Fibroblast of the aortic adventitia (primary cell): ENCODE results near the gene CDH23. TPM values are rescaled to one million over a fixed set of nuclear protein-coding genes. Genes with fewer than 3 reads are reported as not detected.

Experiments used
- DNase-seq: peaks from one replicate; pipeline ENCODE4 v3.0.0-alpha.2; 2010; ENCODE audit warnings: low read depth
- H3K4me3 ChIP-seq: 2 replicates; pipeline ENCODE4 v1.5.1; 2011; ENCODE audit warnings: low read depth, mild to moderate bottlenecking, control low read depth, low read length, moderate library complexity
- total RNA-seq: library from RNA; depleted of rRNA; stranded (reverse); fragments of >200 nt; gene quantifications from 2 replicates; pipeline ENCODE4 v1.2.3, GENCODE V29; 2012; ENCODE audit warnings: low replicate concordance
- TF ChIP-seq, protein P1 (sequence below): IDR thresholded peaks from 2 replicates; pipeline ENCODE4 v1.5.1; 2011; ENCODE audit warnings: mild to moderate bottlenecking, low read length, control low read depth, inconsistent platforms; ENCODE audit not compliant: insufficient read depth

The CDH23 gene
- total RNA-seq, 1 donor = 0.27 TPM

DNA sequence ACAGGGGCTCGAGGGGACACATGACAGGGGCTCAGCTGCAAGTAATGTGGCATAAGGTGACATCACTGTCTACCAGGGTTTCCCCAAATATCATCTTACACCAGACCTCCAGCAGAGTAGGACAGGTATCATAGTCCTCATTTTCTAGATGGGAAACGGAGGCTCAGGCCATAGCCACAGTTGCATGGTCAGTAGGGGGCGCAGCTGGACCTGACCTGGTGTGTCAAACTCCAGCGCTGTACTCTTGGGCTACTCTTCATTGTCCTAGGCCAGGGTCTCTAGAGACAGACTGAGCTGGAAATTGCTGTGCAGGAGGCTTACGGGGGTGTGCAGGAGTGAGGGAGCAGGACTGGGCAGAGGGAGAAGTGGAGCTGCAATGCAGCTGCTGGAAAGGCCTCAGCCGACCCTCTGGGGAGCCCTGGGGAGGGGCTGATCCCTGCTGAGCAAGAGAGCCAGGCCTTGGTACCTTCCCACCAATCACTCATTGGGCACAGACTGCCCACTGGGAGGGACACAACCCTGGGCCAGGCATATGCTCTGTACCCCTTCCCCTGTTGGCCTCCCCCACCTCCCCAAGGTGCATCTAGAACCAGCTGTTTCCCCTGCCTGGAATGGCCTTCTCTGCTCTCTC is 89.9 kb downstream of the CDH23 start:
- TF ChIP-seq, protein P1, sequence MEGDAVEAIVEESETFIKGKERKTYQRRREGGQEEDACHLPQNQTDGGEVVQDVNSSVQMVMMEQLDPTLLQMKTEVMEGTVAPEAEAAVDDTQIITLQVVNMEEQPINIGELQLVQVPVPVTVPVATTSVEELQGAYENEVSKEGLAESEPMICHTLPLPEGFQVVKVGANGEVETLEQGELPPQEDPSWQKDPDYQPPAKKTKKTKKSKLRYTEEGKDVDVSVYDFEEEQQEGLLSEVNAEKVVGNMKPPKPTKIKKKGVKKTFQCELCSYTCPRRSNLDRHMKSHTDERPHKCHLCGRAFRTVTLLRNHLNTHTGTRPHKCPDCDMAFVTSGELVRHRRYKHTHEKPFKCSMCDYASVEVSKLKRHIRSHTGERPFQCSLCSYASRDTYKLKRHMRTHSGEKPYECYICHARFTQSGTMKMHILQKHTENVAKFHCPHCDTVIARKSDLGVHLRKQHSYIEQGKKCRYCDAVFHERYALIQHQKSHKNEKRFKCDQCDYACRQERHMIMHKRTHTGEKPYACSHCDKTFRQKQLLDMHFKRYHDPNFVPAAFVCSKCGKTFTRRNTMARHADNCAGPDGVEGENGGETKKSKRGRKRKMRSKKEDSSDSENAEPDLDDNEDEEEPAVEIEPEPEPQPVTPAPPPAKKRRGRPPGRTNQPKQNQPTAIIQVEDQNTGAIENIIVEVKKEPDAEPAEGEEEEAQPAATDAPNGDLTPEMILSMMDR = peak; percentile 68
- peak; percentile 47 for DNase-seq

DNA sequence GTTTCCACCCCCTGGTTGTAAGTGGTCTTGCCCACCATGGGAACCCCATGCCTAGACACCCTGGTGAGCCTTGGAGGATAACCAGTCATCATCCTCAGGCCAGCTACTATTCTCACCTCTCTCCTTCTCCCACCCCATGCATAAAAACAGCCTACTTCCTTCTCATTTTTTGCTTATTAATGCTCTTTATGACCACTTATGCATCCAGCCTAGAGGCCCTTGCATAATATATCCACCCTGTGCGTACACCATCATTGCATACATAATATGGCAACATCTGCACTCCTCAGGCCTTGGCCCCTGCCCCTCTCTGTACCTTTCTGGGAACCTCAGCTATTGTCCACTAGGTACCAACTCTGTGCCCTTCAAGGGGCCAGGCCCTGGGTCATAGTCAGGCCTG is 91.0 kb downstream of the CDH23 start:
- DNase-seq = no peak
- H3K4me3 ChIP-seq = no peak overlapping the region
- TF ChIP-seq, protein P1 = no peak

More for the DNA sequence above, 89.9 kb downstream of the CDH23 start:
- H3K4me3 ChIP-seq = no peak overlapping the region

DNA sequence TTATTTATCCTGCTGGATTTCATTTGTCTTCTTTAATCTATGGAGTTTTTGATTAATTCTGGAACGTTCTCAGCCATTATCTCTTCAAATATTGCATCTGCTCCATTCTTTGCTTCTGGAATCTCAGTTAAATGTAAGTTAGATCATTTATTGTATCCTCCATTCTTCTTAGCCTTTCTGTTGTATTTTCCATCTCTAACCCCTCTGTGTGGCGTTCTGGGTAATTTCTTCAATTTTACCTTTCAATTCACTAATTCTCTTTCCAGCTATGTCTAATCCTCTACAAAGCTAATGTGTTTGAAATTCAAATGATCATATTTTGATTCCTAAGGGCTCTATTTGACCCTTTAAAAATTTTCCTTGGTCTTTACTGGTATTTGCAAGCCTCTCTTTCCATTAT is 92.4 kb downstream of the CDH23 start:
- no peak for DNase-seq
- H3K4me3 ChIP-seq = no peak overlapping the region
- TF ChIP-seq, protein P1 = no peak

DNA sequence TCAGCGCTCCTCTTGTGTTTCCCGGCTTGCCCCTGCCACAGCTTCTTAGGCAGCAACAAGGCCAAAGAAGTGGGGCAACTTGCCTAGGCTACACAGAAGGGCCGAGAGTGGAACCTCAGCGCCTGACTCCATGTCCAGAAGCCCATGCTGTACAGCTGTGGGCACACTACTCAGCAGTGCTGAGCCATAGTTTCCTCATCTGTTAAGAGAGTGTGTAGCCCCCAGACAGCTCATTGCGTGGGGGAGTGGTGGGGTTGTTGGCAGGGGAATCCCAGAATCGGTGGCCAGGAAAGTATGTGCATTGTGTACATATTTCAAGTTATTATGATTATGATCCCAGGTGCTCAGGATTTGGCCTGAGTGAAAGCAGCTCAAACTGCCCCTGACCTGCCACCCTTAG is 96.2 kb downstream of the CDH23 start:
- DNase-seq = no peak
- H3K4me3 ChIP-seq = no peak overlapping the region
- TF ChIP-seq, protein P1 = no peak

DNA sequence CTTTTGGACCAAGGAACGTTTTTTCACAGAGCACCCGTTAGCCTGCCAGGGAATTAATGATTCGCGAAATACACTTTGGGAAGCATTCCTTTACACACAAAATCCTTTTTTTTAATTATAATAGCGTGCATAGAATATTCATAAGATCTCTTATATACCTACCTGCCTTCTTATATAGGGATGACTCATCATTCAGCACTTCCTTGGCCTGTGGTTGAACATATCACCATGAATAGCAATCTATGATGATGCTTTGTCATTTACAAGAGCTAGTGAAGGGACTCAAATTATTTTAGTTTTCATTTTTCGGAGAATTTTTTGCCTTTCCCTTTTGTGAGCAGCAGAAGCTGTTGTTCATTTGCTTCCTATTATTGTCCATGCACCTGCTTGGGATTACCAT is 97.0 kb downstream of the CDH23 start:
- H3K4me3 ChIP-seq = no peak overlapping the region
- no peak for DNase-seq
- TF ChIP-seq, protein P1 = no peak

DNA sequence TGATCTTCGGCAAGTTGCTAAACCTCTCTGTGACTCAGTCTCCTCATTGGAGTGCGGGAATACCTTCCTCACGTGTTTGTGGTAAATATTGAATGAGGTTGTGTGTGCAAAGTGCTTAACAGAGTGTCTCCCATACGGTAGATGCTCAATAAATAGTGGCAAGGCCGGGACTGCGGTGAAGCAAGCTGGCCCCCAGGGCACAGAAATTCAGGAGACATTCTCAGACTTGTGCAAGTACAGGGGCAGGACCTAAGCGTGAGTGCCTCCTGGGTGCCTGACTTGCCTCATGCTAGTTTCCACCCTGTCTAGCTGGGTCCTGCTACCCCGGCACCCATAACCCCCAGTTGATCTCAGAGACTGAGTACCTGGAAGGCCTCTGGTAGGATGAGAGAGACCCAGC is 97.8 kb downstream of the CDH23 start:
- H3K4me3 ChIP-seq = no peak overlapping the region
- TF ChIP-seq, protein P1 = no peak
- no peak for DNase-seq

DNA sequence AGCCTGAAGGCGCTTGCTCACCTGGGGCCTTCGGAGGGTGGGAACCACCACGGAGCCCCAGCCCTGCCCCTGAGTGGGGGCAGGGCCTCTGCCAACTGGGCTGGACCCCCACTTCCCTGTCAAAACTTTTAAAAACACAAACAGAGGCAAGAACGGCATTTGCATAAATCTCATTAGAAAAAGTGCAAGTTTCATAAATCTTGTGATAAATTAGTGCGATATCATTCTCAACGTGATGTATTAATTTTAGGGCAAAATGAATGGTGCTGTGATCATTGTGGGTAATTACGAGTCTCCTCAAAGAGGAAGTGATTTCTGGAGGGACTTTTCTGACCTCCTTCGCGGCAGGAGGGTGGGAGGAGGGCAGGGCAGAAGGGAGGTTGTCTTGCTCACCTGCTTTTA is 98.3 kb downstream of the CDH23 start:
- H3K4me3 ChIP-seq = no peak overlapping the region
- no peak for DNase-seq
- TF ChIP-seq, protein P1 = no peak
